HepG2 (cell line): ENCODE results near the gene ETFA. TPM values are rescaled to one million over a fixed set of nuclear protein-coding genes. Genes with fewer than 3 reads are reported as not detected.
A peak's percentile ranks its signal among the peaks of the same experiment; 100 is the strongest.

Experiments
- CHCHD3 ChIP-seq: sonication (generic); formaldehyde crosslinking; IDR thresholded peaks from 2 replicates; pipeline ENCODE4 v1.8.0; 2022; ENCODE audit warnings: mild to moderate bottlenecking, missing genetic modification reagents, moderate library complexity
- DNMT1 ChIP-seq: sonication (generic); formaldehyde crosslinking; IDR thresholded peaks from 2 replicates; pipeline ENCODE4 v1.5.1; 2020; ENCODE audit warnings: mild to moderate bottlenecking, missing genetic modification reagents
- FLYWCH1 ChIP-seq: sonication (generic); formaldehyde crosslinking; IDR thresholded peaks from 2 replicates; pipeline ENCODE4 v1.8.1; 2023; ENCODE audit warnings: mild to moderate bottlenecking, missing genetic modification reagents
- HNF4A ChIP-seq: sonication (generic); formaldehyde crosslinking; IDR thresholded peaks from 2 replicates; pipeline ENCODE4 v1.4.0; 2020; ENCODE audit warnings: missing genetic modification reagents
- MAFG ChIP-seq: sonication (generic); formaldehyde crosslinking; IDR thresholded peaks from 2 replicates; pipeline ENCODE4 v1.5.1; 2020; ENCODE audit warnings: mild to moderate bottlenecking, missing genetic modification reagents
- NFIB ChIP-seq: sonication (generic); formaldehyde crosslinking; IDR thresholded peaks from 2 replicates; pipeline ENCODE4 v1.9.0; 2021; ENCODE audit warnings: missing genetic modification reagents, mild to moderate bottlenecking, borderline replicate concordance
- PAXIP1 ChIP-seq: sonication (generic); formaldehyde crosslinking; conservative IDR thresholded peaks from 2 replicates; pipeline ENCODE4 v1.4.0; 2020; ENCODE audit warnings: mild to moderate bottlenecking, missing genetic modification reagents, moderate library complexity
- PLRG1 ChIP-seq: fragments of 450-650 bp; conservative IDR thresholded peaks from 2 replicates; pipeline ENCODE4 v1.6.1; 2016
- SUZ12 ChIP-seq: fragments of 150-350 bp; IDR thresholded peaks from 2 replicates; pipeline ENCODE4 v1.6.1; 2014; ENCODE audit warnings: low read depth, low read length
- TFDP2 ChIP-seq: sonication (generic); formaldehyde crosslinking; IDR thresholded peaks from 2 replicates; pipeline ENCODE4 v1.4.0; 2020; ENCODE audit warnings: missing genetic modification reagents
- ZNF207 ChIP-seq: fragments of 450-650 bp; IDR thresholded peaks from 2 replicates; pipeline ENCODE4 v1.6.1; 2016; ENCODE audit warnings: antibody characterized with exemption, borderline replicate concordance
- ZNF331 ChIP-seq: sonication (generic); formaldehyde crosslinking; IDR thresholded peaks from 2 replicates; pipeline ENCODE4 v1.4.0; 2020; ENCODE audit warnings: missing genetic modification reagents
- ZNF496 ChIP-seq: sonication (generic); formaldehyde crosslinking; IDR thresholded peaks from 2 replicates; pipeline ENCODE4 v1.8.1; 2023; ENCODE audit warnings: mild to moderate bottlenecking, moderate library complexity, missing genetic modification reagents; ENCODE audit not compliant: insufficient replicate concordance
- ZNF513 ChIP-seq: sonication (generic); formaldehyde crosslinking; conservative IDR thresholded peaks from 2 replicates; pipeline ENCODE4 v1.5.0; 2020; ENCODE audit warnings: missing genetic modification reagents
- ZNF530 ChIP-seq: sonication (generic); formaldehyde crosslinking; IDR thresholded peaks from 2 replicates; pipeline ENCODE4 v1.5.0; 2020; ENCODE audit warnings: low read depth, mild to moderate bottlenecking, missing genetic modification reagents
- polyA plus RNA-seq, 8 experiments: library from polyadenylated mRNA; depleted of rRNA in 3 of 8; stranded (reverse) in 7 of 8; unstranded in 1 of 8; fragments of >200 nt; fragmentation: Illumina TruSeq in 4 of 8; extraction: Trizol in 4 of 8; gene quantifications; 2 replicates each; pipeline versions ENCODE4 v1.2.1 to v1.2.3, GENCODE V29; 2011 to 2016; ENCODE audit warnings: low read depth in 4 of 8, missing spikeins in 1 of 8, mixed read lengths in 1 of 8; ENCODE audit not compliant: insufficient read depth in 1 of 8
- total RNA-seq, 5 experiments: library from RNA; depleted of rRNA; stranded (reverse); fragments of >200 nt; fragmentation: Illumina TruSeq; extraction: Trizol; gene quantifications; 2 replicates each; pipeline ENCODE4 v1.2.3, GENCODE V29; 2016; ENCODE audit warnings: low read depth in 1 of 5
- TF ChIP-seq, protein P1 (sequence below): sonication (generic); formaldehyde crosslinking; conservative IDR thresholded peaks from 2 replicates; pipeline ENCODE4 v1.8.1; 2023; ENCODE audit warnings: missing genetic modification reagents
- TF ChIP-seq, protein P2 (sequence below): sonication (generic); formaldehyde crosslinking; IDR thresholded peaks from 2 replicates; pipeline ENCODE4 v1.5.0; 2020; ENCODE audit warnings: missing genetic modification reagents, mild to moderate bottlenecking, borderline replicate concordance
- TF ChIP-seq, protein P3 (sequence below): sonication (generic); formaldehyde crosslinking; IDR thresholded peaks from 2 replicates; pipeline ENCODE4 v1.5.0; 2020; ENCODE audit warnings: mild to moderate bottlenecking, low read depth, missing genetic modification reagents, borderline replicate concordance
- TF ChIP-seq, protein P4 (sequence below): sonication (generic); formaldehyde crosslinking; IDR thresholded peaks from 2 replicates; pipeline ENCODE4 v1.8.1; 2023; ENCODE audit warnings: mild to moderate bottlenecking, inconsistent platforms, moderate library complexity, missing genetic modification reagents, borderline replicate concordance

Gene ETFA
- total and polyA plus RNA-seq, 2 of the 13 experiments (the other 11 are each of a cell fraction or from before 2014, with no cell fraction given), result 291 to 396 TPM

GRCh38 chr15:76333720-76334437, 22.6 kb upstream of the ETFA start (continued):
- TF ChIP-seq, protein P1, sequence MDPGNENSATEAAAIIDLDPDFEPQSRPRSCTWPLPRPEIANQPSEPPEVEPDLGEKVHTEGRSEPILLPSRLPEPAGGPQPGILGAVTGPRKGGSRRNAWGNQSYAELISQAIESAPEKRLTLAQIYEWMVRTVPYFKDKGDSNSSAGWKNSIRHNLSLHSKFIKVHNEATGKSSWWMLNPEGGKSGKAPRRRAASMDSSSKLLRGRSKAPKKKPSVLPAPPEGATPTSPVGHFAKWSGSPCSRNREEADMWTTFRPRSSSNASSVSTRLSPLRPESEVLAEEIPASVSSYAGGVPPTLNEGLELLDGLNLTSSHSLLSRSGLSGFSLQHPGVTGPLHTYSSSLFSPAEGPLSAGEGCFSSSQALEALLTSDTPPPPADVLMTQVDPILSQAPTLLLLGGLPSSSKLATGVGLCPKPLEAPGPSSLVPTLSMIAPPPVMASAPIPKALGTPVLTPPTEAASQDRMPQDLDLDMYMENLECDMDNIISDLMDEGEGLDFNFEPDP (CRISPR knock-in tag), result no peak
- TF ChIP-seq FLYWCH1 (CRISPR knock-in tag) (no peak), ZNF331 (CRISPR knock-in tag) (peak; percentile 45; the same call in 1 of the 2 replicates), PLRG1 (no peak), ZNF530 (CRISPR knock-in tag) (no peak), SUZ12 (no peak), HNF4A (CRISPR knock-in tag) (peak; percentile 66), CHCHD3 (CRISPR knock-in tag) (no peak), ZNF496 (CRISPR knock-in tag) (no peak), MAFG (CRISPR knock-in tag) (no peak), ZNF207 (no peak), NFIB (CRISPR knock-in tag) (no peak), DNMT1 (CRISPR knock-in tag) (no peak), PAXIP1 (CRISPR knock-in tag) (peak; percentile 89), ZNF513 (no peak), TFDP2 (CRISPR knock-in tag) (no peak)
- TF ChIP-seq, protein P2, sequence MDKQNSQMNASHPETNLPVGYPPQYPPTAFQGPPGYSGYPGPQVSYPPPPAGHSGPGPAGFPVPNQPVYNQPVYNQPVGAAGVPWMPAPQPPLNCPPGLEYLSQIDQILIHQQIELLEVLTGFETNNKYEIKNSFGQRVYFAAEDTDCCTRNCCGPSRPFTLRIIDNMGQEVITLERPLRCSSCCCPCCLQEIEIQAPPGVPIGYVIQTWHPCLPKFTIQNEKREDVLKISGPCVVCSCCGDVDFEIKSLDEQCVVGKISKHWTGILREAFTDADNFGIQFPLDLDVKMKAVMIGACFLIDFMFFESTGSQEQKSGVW, result no peak
- TF ChIP-seq, protein P3, sequence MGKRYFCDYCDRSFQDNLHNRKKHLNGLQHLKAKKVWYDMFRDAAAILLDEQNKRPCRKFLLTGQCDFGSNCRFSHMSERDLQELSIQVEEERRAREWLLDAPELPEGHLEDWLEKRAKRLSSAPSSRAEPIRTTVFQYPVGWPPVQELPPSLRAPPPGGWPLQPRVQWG (CRISPR knock-in tag), result no peak
- TF ChIP-seq, protein P4, sequence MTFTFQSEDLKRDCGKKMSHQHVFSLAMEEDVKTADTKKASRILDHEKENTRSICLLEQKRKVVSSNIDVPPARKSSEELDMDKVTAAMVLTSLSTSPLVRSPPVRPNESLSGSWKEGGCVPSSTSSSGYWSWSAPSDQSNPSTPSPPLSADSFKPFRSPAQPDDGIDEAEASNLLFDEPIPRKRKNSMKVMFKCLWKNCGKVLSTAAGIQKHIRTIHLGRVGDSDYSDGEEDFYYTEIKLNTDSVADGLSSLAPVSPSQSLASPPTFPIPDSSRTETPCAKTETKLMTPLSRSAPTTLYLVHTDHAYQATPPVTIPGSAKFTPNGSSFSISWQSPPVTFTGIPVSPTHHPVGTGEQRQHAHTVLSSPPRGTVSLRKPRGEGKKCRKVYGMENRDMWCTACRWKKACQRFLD (CRISPR knock-in tag), result no peak
